ENCODE results near the gene ABCA6. TPM values are rescaled to one million over a fixed set of nuclear protein-coding genes. Genes with fewer than 3 reads are reported as not detected.
"Not testable (repeated sequence)": the region's sequence is repeated elsewhere in the genome, so short reads cannot be mapped to it uniquely, and the experiment has no call there.

Gene ABCA6
- total RNA-seq, 1 experiment from 2014 or later, result not detected

- H3K27ac ChIP-seq (ENCODE audit: low read length); H3K4me1 ChIP-seq (ENCODE audit: insufficient read depth, low read length); H3K9ac ChIP-seq (ENCODE audit: low read length); H3K79me2 ChIP-seq (ENCODE audit: low read length); H3K9me2 ChIP-seq (replicated peaks; ENCODE audit: low read length); intact Hi-C loops (cut with micrococcal nuclease); H3K36me3 ChIP-seq (ENCODE audit: low read depth, low read length); DNase-seq; CTCF ChIA-PET; H2AFZ ChIP-seq (ENCODE audit: low read length); H3K9me3 ChIP-seq (ENCODE audit: low read length); H4K20me1 ChIP-seq (ENCODE audit: low read length); H3K4me3 ChIP-seq (ENCODE audit: low read length); BruUV-seq (replicated peaks); H3F3A ChIP-seq (ENCODE audit: low read length, unreplicated experiment); H3K4me2 ChIP-seq (ENCODE audit: low read length); POLR2A ChIA-PET (ENCODE audit: unreplicated experiment); ATAC-seq: not testable (repeated sequence)
- H3K27me3 ChIP-seq (ENCODE audit: low read length), result peaks cover 27% of the 10 kb centered on the region
Observed at GRCh38 chr17:69072803-69073256, 68.9 kb downstream of the ABCA6 start.

- H2AFZ ChIP-seq (ENCODE audit: low read length); H3F3A ChIP-seq (ENCODE audit: low read length, unreplicated experiment); H4K20me1 ChIP-seq (ENCODE audit: low read length); ATAC-seq; H3K9ac ChIP-seq (ENCODE audit: low read length); H3K9me3 ChIP-seq (ENCODE audit: low read length); H3K4me2 ChIP-seq (ENCODE audit: low read length); H3K4me3 ChIP-seq (ENCODE audit: low read length); H3K9me2 ChIP-seq (replicated peaks; ENCODE audit: low read length); intact Hi-C loops (cut with micrococcal nuclease); H3K27ac ChIP-seq (ENCODE audit: low read length); H3K79me2 ChIP-seq (ENCODE audit: low read length); CTCF ChIA-PET; H3K4me1 ChIP-seq (ENCODE audit: insufficient read depth, low read length); DNase-seq; BruUV-seq (replicated peaks); H3K36me3 ChIP-seq (ENCODE audit: low read depth, low read length): not testable (repeated sequence)
- H3K27me3 ChIP-seq (ENCODE audit: low read length), result peaks cover 15% of the 10 kb centered on the region; the same call in 1 of the 2 replicates
- POLR2A ChIA-PET (ENCODE audit: unreplicated experiment), result interaction anchor here (0.5 kb wide), 1 partner anchor 177 kb away, joined by 3 read pairs; no protein-coding TSS in a partner anchor
Observed at GRCh38 chr17:69071233-69071586, 70.5 kb downstream of the ABCA6 start.

- H3K27ac ChIP-seq (ENCODE audit: low read length); H3K36me3 ChIP-seq (ENCODE audit: low read depth, low read length); H3K9me2 ChIP-seq (replicated peaks; ENCODE audit: low read length); H3K9ac ChIP-seq (ENCODE audit: low read length); CTCF ChIA-PET; H3K79me2 ChIP-seq (ENCODE audit: low read length); H3K9me3 ChIP-seq (ENCODE audit: low read length); H3K4me1 ChIP-seq (ENCODE audit: insufficient read depth, low read length); BruUV-seq (replicated peaks); DNase-seq; H4K20me1 ChIP-seq (ENCODE audit: low read length); intact Hi-C loops (cut with micrococcal nuclease); H3F3A ChIP-seq (ENCODE audit: low read length, unreplicated experiment); H3K4me2 ChIP-seq (ENCODE audit: low read length); H3K27me3 ChIP-seq (ENCODE audit: low read length); H2AFZ ChIP-seq (ENCODE audit: low read length); H3K4me3 ChIP-seq (ENCODE audit: low read length): not testable (repeated sequence)
- POLR2A ChIA-PET (ENCODE audit: unreplicated experiment), result interaction anchor here (0.5 kb wide), 1 partner anchor 178 kb away, joined by 3 read pairs; no protein-coding TSS in a partner anchor
- peak; percentile 35 for ATAC-seq
Observed at GRCh38 chr17:69070378-69071232, 71.1 kb downstream of the ABCA6 start.

GRCh38 chr17:69069226-69069750 is 72.4 kb downstream of the ABCA6 start:
- DNase-seq (no peak), ATAC-seq (no peak)
- no peak overlapping the region for H3K27ac ChIP-seq (ENCODE audit: low read length)
- no peak overlapping the region for H3K9ac ChIP-seq (ENCODE audit: low read length)
- H3K27me3 ChIP-seq (ENCODE audit: low read length), result peaks cover 9% of the 10 kb centered on the region
- H3K4me1 ChIP-seq (ENCODE audit: insufficient read depth, low read length), result no peaks in the 10 kb centered on the region
- no peaks in the 10 kb centered on the region for H3K9me2 ChIP-seq (replicated peaks; ENCODE audit: low read length)
- no peak overlapping the region for H3K4me3 ChIP-seq (ENCODE audit: low read length)
- H3F3A ChIP-seq (ENCODE audit: low read length, unreplicated experiment), result no peaks in the 10 kb centered on the region
- no peaks in the 10 kb centered on the region for H4K20me1 ChIP-seq (ENCODE audit: low read length)
- H3K9me3 ChIP-seq (ENCODE audit: low read length), result no peaks in the 10 kb centered on the region
- TF ChIP-seq EZH2phosphoT487 (IDR thresholded peaks at IDR 0.05; ENCODE audit: borderline replicate concordance, low read length), result no peak
- TF ChIP-seq CTCF (conservative IDR thresholded peaks at IDR 0.05; ENCODE audit: low read depth, low read length), result no peak
- no peak for TF ChIP-seq EZH2 (IDR thresholded peaks at IDR 0.05; ENCODE audit: low read length, unreplicated experiment)
- intact Hi-C loops (cut with micrococcal nuclease), result no loop called here
- POLR2A ChIA-PET (ENCODE audit: unreplicated experiment), result no interaction called here
- H3K36me3 ChIP-seq (ENCODE audit: low read depth, low read length), result no peaks in the 10 kb centered on the region
- no TSS peak for BruUV-seq (replicated peaks)
- no peak overlapping the region for H2AFZ ChIP-seq (ENCODE audit: low read length)
- CTCF ChIA-PET, result no interaction called here
- H3K4me2 ChIP-seq (ENCODE audit: low read length), result no peak overlapping the region
- H3K79me2 ChIP-seq (ENCODE audit: low read length), result no peaks in the 10 kb centered on the region

All from PC-3 (cell line).